Neuron (in vitro differentiated cells): ENCODE results near the gene UBE2Q1.
A peak's percentile ranks its signal among the peaks of the same experiment; 100 is the strongest.

Experiments used
- H2AFZ ChIP-seq: one replicate; pipeline ENCODE4 v1.6.1; 2013; ENCODE audit warnings: low read depth, mild to moderate bottlenecking, inconsistent platforms, low read length, moderate library complexity
- H3K27me3 ChIP-seq: one replicate; pipeline ENCODE4 v1.6.1; 2013; ENCODE audit warnings: low read length; ENCODE audit not compliant: insufficient read depth
- H3K36me3 ChIP-seq: one replicate; pipeline ENCODE4 v1.6.1; 2013; ENCODE audit warnings: low read length; ENCODE audit not compliant: insufficient read depth
- H3K4me1 ChIP-seq: one replicate; pipeline ENCODE4 v1.6.1; 2013; ENCODE audit warnings: low read length; ENCODE audit not compliant: insufficient read depth
- H3K4me3 ChIP-seq: 2 replicates; pipeline ENCODE4 v1.5.1; 2013; ENCODE audit warnings: mild to moderate bottlenecking, low read length, moderate library complexity
- H3K9me3 ChIP-seq: one replicate; pipeline ENCODE4 v1.6.1; 2013; ENCODE audit warnings: low read length

Gene UBE2Q1

DNA sequence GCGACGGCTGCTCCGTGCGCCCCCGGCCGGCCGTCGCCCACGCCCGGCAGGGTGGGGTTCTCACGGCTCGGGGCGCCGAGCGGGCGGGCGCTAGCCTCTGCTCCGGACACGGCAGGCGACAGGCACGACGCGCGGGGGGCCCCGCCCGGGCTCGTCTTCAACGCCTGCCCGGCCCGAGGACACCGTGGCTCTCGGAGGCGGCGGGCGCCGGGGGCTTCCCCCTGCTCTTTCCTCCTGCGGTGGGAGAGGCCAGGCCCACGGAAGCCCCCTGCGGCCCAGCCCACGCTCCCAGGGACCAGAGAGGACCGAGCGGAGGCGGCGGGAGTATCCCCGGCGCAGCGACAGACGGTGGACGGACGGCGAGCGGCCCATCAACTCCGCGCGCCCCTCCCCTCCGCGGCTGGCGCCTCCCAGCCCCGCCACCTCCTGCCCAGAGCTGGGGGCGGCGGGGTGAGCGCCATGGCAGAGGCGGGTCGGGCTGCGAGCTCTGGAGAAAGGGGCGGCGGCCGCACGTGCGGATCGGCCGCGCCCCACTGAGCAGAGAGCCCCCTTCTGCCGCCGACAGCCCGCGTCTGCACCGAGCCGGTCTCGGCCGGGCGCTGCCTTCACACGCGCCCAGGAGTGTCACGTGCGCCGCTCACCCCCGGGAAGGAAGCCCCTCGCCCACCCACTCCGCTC is 56.3 kb downstream of the UBE2Q1 start, which contains the start of the genes SHE and TDRD10:
Gene SHE (minus strand): TSS at position 347 of the 678 bp plus-strand sequence. CDS start 386 bp downstream, outside the sequence.
Gene TDRD10 (plus strand): TSS at position 154 of the 678 bp plus-strand sequence. CDS start 4,685 bp downstream, outside the sequence.
- Histone ChIP-seq H3K4me1 (no peaks in the 10 kb centered on the region), H3K36me3 (no peaks in the 10 kb centered on the region), H3K27me3 (peaks cover 69% of the 10 kb centered on the region), H2AFZ (peak within 1 kb of the TSS; percentile 24), H3K9me3 (peaks cover 20% of the 10 kb centered on the region), H3K4me3 (no peak within 1 kb of the TSS)

- no peak overlapping the region for H2AFZ ChIP-seq
- peaks cover 6% of the 10 kb centered on the region for H3K4me1 ChIP-seq
- H3K36me3 ChIP-seq = no peaks in the 10 kb centered on the region
- H3K4me3 ChIP-seq = no peak overlapping the region
- peaks cover 20% of the 10 kb centered on the region for H3K9me3 ChIP-seq
- H3K27me3 ChIP-seq = peaks cover 67% of the 10 kb centered on the region
Observed at GRCh38 chr1:154501423-154502065, 56.9 kb downstream of the UBE2Q1 start.

- Histone ChIP-seq H3K9me3 (peaks cover 15% of the 10 kb centered on the region), H3K27me3 (peaks cover 64% of the 10 kb centered on the region), H3K36me3 (no peaks in the 10 kb centered on the region), H3K4me3 (no peak overlapping the region), H2AFZ (no peak overlapping the region), H3K4me1 (peaks cover 6% of the 10 kb centered on the region)
Observed at GRCh38 chr1:154500533-154500932, 57.9 kb downstream of the UBE2Q1 start.

GRCh38 chr1:154499446-154499845 is 59.0 kb downstream of the UBE2Q1 start:
- Histone ChIP-seq H3K36me3 (no peaks in the 10 kb centered on the region), H3K9me3 (peaks cover 15% of the 10 kb centered on the region), H3K27me3 (peaks cover 58% of the 10 kb centered on the region), H3K4me3 (no peak overlapping the region), H2AFZ (no peak overlapping the region), H3K4me1 (peaks cover 6% of the 10 kb centered on the region)
